HFF-Myc (cell line): ENCODE data around the gene INHBC.

Experiments
- DNase-seq: peaks from one replicate; pipeline ENCODE4 v3.0.0-alpha.2; 2011; ENCODE audit warnings: low read depth; ENCODE audit errors: extremely low read depth
- H3K4me3 ChIP-seq: replicated peaks from 2 replicates; pipeline ENCODE4 v1.5.1; 2011; ENCODE audit warnings: low read depth, mild to moderate bottlenecking, control low read depth, low read length
- TF ChIP-seq, protein P1 (sequence below): IDR thresholded peaks from 2 replicates; pipeline ENCODE4 v1.5.1; 2012; ENCODE audit warnings: mild to moderate bottlenecking, low read depth, low read length, control low read depth; ENCODE audit errors: missing control alignments

The INHBC gene

GRCh38 chr12:57500213-57500612, 65.6 kb downstream of the INHBC start:
- TF ChIP-seq, protein P1, sequence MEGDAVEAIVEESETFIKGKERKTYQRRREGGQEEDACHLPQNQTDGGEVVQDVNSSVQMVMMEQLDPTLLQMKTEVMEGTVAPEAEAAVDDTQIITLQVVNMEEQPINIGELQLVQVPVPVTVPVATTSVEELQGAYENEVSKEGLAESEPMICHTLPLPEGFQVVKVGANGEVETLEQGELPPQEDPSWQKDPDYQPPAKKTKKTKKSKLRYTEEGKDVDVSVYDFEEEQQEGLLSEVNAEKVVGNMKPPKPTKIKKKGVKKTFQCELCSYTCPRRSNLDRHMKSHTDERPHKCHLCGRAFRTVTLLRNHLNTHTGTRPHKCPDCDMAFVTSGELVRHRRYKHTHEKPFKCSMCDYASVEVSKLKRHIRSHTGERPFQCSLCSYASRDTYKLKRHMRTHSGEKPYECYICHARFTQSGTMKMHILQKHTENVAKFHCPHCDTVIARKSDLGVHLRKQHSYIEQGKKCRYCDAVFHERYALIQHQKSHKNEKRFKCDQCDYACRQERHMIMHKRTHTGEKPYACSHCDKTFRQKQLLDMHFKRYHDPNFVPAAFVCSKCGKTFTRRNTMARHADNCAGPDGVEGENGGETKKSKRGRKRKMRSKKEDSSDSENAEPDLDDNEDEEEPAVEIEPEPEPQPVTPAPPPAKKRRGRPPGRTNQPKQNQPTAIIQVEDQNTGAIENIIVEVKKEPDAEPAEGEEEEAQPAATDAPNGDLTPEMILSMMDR, result no peak
- no peak overlapping the region for H3K4me3 ChIP-seq
- no peak for DNase-seq
